Right hindlimb (tissue), 1 donor: ENCODE results near the gene SRRM5.
"Not testable (repeated sequence)": the region's sequence is repeated elsewhere in the genome, so short reads cannot be mapped to it uniquely, and the experiment has no call there.

Experiments used
- DNase-seq: peaks from one replicate; pipeline ENCODE4 v3.0.0-alpha.2; 2018

The SRRM5 gene

GRCh38 chr19:43639519-43640423, 27.9 kb downstream of the SRRM5 start, which contains the start of gene CADM4:
Gene CADM4, minus strand, starts transcription at chr19:43639850. Its CDS starts 60 bp downstream, at chr19:43639790.
- DNase-seq: no peak

- no peak for DNase-seq
These were observed 28.5 kb downstream of the SRRM5 start for GRCh38 chr19:43640424-43640757.

- DNase-seq: no peak
These were observed 29.4 kb downstream of the SRRM5 start for GRCh38 chr19:43641333-43641732.

- DNase-seq: no peak
These were observed 30.6 kb downstream of the SRRM5 start for GRCh38 chr19:43642531-43642930.

GRCh38 chr19:43643326-43643725, 31.4 kb downstream of the SRRM5 start:
- no peak for DNase-seq

- DNase-seq: no peak
These were observed 32.3 kb downstream of the SRRM5 start for GRCh38 chr19:43644181-43644580.

GRCh38 chr19:43648633-43649032, 36.7 kb downstream of the SRRM5 start:
- DNase-seq: no peak

- DNase-seq: no peak
These were observed 37.6 kb downstream of the SRRM5 start for GRCh38 chr19:43649514-43649913.

- not testable (repeated sequence) for DNase-seq
These were observed 38.4 kb downstream of the SRRM5 start for GRCh38 chr19:43650276-43650675.

GRCh38 chr19:43651758-43652545, 40.1 kb downstream of the SRRM5 start:
- DNase-seq: peak; percentile 72

- no peak for DNase-seq
These were observed 40.6 kb downstream of the SRRM5 start for GRCh38 chr19:43652546-43652874.

- no peak for DNase-seq
These were observed 44.5 kb downstream of the SRRM5 start for GRCh38 chr19:43656436-43656835.

- DNase-seq: no peak
These were observed 46.1 kb downstream of the SRRM5 start for GRCh38 chr19:43658001-43658400.

GRCh38 chr19:43658494-43658893, 46.6 kb downstream of the SRRM5 start:
- no peak for DNase-seq

GRCh38 chr19:43660301-43660970, 48.5 kb downstream of the SRRM5 start:
- no peak for DNase-seq

- DNase-seq: peak; percentile 53
These were observed 49.1 kb downstream of the SRRM5 start for GRCh38 chr19:43660971-43661360.

GRCh38 chr19:43662487-43662886, 50.6 kb downstream of the SRRM5 start:
- DNase-seq: no peak

GRCh38 chr19:43664018-43664417, 52.1 kb downstream of the SRRM5 start:
- DNase-seq: no peak
